Stimulated activated CD8-positive, alpha-beta memory T cell treated with anti-CD3 and anti-CD28 coated beads, Interleukin-15, amount 100 ng/mL, for 1 hour (primary cell): ENCODE measurements around the gene COX5A.
"Not testable (repeated sequence)": the region's sequence is repeated elsewhere in the genome, so short reads cannot be mapped to it uniquely, and the experiment has no call there.

ENCODE experiments used
- DNase-seq: peaks from one replicate; pipeline ENCODE4 v3.0.0-alpha.2; 2020; ENCODE audit warnings: low read depth

The COX5A gene

DNA sequence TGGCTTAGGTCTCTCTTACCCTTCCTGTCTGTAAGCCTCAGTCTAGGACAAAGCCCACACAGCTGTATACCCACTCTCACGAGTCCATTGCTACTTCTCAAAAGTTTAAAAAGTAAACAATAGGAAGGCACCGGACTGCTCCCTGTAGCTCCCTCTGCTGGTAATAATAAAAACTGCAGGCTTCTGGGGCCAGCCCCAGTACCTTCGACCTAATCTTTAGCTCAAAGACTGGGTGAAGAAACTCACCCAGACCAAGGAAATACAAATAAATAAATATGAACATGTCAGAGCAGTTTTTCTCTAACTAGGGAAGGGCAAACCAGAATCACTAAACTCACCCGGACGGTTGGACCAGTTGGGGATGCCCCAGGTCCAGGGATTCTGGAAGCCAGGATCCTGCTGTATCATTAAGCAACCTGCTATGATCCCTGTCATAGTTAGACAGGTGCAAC, 36.2 kb downstream of the COX5A start:
- DNase-seq, result peak; percentile 30

DNA sequence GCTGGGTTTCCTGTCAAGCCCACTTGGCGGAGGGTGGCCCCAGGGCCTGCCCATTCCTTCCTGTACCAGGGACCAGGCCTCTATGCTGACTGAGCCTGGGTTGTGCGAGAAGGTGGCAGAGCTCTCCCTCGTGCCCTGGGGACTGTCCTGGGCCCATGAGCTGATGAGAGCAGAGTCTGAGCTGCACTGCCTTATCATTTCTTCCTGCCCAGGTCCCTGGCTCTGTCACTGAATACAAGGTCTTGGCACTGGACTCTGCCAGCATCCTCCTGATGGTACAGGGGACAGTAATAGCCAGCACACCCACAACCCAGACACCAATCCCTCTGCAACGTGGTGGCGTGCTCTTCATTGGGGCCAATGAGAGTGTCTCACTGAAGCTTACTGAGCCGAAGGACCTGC, 40.6 kb downstream of the COX5A start:
- no peak for DNase-seq

DNA sequence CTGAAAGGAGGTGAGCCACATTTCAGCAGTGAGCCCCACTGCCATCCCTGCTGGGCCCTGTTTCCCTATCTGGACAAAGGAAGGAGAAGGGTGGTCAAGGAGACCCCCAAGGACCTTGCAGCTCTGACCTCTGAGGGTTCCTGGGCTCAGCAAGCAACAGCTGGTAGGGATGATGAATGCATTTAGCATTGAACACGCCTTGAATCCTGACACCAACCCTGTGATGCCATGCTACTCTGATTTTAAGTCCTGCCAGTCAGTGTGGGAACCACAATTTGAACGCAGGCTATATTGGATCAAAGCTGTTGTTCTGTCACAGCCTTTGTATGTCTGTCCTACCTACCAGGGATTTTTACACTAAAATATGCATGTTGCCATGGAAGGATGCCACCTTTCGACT, 41.6 kb downstream of the COX5A start:
- no peak for DNase-seq

- no peak for DNase-seq
Observed at GRCh38 chr15:74895830-74896229, 42.0 kb downstream of the COX5A start.

DNA sequence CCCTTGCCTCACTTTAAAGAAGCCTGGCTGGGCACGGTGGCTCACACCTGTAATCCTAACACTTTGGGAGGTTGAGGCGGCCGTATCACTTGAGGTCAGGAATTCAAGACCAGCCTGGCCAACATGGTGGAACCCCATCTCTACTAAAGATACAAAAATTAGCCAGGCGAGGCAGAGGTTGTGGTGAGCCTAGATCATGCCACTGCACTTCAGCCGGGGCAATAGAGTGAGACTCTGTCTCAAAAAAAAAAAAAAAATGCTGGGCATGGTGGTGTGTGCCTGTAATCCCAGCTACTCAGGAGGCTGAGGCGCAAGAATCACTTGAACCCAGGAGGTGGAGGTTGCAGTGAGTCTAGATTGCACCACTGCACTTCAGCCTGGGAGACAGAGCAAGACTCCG, 43.5 kb downstream of the COX5A start:
- not testable (repeated sequence) for DNase-seq

DNA sequence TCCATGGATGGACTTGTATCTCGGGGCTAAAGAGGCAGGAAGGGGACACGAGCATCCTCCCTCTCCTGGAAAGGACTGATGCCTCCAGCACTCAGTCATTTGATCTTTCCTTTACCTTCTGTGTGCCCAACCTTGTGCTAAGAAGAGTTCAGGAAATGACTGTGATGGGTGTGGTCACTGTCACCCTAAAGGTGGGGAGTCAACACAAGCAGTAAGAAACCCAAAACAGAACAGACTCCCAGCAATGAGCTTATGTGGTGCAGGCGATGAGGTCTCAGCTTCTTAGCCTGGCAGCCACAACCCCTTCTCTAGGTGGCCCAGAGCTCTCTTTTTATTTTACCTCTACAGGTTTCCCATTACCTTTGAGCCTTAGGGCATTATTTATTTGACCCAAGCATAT, 44.2 kb downstream of the COX5A start:
- DNase-seq, result no peak

- no peak for DNase-seq
Observed at GRCh38 chr15:74892931-74893330, 44.9 kb downstream of the COX5A start.

- no peak for DNase-seq
Observed at GRCh38 chr15:74892313-74892712, 45.6 kb downstream of the COX5A start.

DNA sequence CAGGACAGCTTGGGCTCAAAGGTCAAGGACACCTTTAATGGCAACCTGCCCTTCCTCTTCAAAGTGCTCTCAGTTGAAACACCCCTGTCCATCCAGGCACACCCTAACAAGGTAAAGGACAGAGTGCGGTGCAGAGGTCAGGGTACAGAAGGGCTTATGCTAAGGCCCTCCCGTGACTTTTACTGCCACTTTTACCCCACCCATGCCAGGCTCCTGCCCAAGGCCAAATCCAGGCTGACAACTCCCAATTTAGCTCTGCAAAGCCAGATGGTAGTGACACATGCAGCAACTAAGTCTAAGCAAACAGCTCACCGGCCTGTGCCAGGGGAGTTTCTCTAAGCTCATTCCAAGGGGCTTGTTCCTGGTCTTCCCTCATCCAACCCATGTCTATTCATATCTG, 46.4 kb downstream of the COX5A start:
- DNase-seq, result no peak

- DNase-seq, result no peak
Observed at GRCh38 chr15:74890665-74890960, 47.3 kb downstream of the COX5A start.

- DNase-seq, result peak; percentile 70
Observed at GRCh38 chr15:74889883-74890664, 47.8 kb downstream of the COX5A start, which contains the start of gene MPI. MPI (plus strand) TSS chr15:74890042; CDS start chr15:74890074, 32 bp downstream.

DNA sequence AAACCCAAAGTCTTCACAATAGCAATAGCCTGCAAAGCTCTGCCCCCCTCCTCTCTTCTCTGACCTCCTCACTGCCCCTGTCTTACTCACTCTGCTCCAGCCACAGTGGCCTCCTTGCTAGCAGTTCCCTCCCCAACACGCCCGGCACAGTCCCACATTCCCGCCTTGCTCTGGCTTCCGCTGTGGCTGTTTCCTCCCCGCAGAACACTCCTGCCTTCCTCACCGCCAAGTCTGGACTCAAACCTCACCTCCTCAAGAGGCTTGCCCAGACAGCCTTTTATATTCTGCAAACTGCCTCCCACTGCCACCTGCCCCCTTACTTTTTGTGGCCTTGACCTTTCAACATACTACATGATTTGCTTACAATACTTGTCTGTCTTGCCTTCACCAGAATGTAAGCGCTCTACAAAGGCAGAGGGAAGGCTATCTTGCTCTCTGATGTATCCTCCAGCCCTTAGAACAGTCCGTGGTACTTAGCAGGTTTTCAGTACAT, 48.4 kb downstream of the COX5A start:
- DNase-seq, result no peak

DNA sequence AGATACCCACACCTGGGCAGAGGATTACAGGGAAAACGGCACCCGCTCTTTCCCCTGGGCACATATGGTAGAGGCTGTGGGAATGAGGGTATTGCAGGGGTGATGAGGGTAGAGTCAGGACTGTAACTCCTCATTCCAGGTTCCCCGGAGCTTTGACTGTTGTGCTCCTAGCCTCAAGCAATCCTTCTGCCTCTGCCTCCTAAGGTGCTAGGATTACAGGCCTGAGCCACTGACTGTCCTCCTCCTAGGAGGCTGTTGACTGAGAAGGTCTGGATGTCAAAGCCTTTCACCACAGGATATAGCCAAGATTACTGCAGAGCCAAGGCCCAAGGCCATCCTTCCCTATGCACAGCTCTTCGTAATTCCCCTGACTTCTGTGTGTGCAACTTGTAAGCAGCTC, 49.2 kb downstream of the COX5A start:
- no peak for DNase-seq

DNA sequence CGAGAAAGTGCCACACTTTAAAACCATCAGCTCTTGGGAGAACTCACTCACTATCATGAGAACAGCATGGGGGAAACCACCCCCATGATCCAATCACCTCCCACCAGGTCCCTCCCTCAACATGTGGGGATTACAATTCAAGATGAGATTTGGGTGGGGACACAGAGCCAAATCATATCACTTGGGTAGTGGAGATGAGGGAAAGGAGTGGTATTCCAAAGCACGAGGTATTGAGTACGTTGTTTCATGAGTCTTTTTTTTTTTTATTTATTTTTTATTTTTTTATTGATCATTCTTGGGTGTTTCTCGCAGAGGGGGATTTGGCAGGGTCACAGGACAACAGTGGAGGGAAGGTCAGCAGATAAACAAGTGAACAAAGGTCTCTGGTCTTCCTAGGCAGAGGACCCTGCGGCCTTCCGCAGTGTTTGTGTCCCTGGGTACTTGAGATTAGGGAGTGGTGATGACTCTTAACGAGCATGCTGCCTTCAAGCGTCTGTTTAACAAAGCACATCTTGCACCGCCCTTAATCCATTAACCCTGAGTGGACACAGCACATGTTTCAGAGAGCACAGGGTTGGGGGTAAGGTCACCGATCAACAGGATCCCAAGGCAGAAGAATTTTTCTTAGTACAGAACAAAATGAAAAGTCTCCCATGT, 50.2 kb downstream of the COX5A start:
- not testable (repeated sequence) for DNase-seq

DNA sequence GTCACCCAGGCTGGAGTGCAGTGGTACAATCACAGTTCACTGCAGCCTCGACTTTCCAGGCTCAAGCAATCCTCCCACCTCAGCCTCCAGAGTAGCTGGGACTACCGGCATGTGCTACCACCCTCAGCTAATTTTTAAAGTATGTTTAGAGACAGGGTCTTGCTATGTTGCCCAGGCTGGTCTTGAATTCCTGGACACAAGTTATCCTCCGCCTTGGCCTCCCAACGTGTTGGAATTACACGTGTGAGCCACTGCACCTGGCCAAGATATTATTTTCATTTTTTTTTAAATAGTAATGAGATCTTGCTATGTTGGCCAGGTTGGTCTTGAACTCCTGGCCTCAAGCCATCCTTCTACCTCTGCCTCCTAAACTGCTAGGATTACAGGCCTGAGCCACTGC, 52.4 kb downstream of the COX5A start:
- DNase-seq, result no peak

GRCh38 chr15:74884428-74885223, 53.2 kb downstream of the COX5A start:
- no peak for DNase-seq

DNA sequence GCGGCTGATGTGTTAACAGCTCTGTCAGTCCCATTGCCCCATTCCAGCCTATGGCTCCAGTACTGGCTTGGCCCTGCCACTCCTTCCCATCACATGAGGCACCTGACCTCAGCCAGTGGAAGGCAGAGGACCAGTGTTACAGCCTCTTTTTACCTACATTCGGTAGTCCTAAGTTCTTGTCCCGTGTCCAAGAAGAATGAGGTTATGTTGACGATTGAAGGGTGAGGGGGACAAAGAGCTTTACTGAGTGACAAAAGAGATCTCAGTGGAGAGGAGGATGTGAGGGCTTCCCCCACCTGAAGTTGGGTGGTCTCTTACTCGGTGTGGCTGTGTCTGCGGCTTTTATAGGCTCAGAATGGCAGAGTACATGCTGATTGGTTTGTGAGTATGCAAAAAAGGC, 55.3 kb downstream of the COX5A start:
- no peak for DNase-seq

GRCh38 chr15:74878273-74878672, 59.6 kb downstream of the COX5A start:
- no peak for DNase-seq

DNA sequence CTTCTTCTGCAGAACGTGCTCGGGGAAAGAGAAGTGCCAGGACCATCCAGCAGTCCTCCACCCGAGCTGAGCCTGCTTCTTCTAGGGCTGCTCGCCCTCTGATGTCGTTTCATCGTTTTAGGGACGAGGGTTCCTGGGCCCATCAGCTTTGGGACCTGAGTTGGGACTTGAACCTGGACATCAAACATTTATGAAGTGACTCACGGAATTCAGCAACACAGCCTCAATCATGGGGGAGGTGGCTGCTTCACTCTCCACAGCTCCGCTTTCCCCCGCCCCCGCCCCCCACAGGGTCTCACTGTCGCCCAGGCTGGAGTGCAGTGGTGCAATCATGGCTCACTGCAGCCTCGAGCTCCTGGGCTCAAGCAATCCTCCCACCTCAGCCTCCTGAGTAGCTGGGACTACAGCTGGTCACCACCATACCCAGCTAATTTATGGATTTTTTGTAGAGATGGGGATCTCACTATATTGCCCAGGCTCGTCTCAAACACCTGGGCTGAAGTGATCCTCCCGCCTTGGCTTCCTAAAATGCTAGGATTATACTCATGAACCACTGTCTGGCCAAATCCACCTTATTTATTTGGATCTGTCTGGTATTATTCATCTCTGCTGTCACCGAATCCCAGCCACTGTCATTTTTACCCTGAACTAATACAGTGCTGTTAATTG, 64.0 kb downstream of the COX5A start:
- DNase-seq, result no peak

- DNase-seq, result peak; percentile 78
Observed at GRCh38 chr15:74873036-74873755, 64.7 kb downstream of the COX5A start, which contains the start of gene SCAMP2. SCAMP2 (minus strand) TSS chr15:74873365; CDS start chr15:74873255, 110 bp downstream.

DNA sequence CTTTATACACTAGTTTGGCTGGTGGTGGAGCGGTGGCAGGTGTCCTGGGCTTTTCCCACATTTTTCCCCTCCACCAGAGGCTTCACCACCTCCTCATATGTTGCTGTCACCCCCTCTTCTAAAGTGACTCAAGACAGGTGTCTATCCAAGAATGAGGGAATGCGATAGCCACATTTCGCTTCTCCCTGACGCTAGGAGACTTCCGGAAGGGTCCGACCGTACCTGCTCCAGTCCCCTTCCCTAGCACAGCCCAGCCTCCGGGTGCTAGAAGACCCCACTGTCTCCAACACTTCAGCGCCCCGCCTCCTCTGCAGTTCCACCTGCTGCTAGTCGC, 65.2 kb downstream of the COX5A start:
- no peak for DNase-seq
